Central memory CD4-positive, alpha-beta T cell (primary cell): ENCODE data around the gene DNAJB11.

Experiments
- DNase-seq: peaks from one replicate; pipeline ENCODE4 v3.0.0; 2022

The DNAJB11 gene

DNA sequence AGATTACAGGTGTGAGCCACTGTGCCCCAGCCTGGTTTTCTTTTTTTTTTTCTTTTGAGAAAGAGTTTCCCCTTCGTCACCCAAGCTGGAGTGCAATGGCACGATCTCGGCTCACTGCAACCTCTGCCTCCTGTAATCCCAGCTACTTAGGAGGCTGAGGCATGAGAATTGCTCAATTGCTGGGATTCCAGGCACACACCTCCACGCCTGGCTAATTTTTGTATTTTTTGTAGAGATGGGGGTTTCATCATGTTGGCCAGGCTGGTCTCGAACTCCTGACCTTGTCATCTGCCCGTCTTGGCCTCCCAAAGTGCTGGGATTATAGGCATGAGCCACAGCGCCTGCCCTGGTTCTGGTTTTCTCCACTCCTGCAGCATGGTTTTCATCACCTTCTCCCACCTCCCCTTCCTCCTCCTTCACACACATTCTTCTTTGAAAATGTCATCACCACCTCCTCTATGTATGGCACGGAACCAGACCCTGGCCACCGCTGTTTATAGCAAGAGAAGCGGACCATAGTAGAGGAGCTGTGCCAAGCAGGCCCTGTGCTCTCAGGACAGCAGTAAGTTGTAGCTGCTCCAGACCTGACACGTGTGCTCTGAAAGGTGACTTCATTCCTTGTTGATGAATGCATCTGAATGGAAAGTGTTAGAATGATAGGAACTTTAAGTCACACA is 27.7 kb downstream of the DNAJB11 start:
- DNase-seq: no peak

DNA sequence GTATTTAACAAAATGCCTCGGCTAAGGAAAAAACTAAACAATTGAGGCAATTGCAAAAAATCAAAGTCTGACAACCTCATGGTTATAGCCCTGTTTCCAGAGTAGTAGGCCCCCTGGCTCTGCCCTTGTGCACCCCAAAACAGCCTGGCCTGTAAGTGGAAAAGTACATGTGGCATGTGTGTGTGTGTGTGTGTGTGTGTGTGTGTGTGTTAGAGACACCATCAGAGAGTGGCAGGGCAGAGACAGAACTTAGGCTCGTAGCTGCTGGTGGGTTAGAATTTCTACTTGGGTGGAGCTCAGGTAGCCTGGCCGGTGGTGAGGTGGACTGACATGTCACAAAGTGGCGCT is 28.2 kb downstream of the DNAJB11 start:
- DNase-seq: no peak

DNA sequence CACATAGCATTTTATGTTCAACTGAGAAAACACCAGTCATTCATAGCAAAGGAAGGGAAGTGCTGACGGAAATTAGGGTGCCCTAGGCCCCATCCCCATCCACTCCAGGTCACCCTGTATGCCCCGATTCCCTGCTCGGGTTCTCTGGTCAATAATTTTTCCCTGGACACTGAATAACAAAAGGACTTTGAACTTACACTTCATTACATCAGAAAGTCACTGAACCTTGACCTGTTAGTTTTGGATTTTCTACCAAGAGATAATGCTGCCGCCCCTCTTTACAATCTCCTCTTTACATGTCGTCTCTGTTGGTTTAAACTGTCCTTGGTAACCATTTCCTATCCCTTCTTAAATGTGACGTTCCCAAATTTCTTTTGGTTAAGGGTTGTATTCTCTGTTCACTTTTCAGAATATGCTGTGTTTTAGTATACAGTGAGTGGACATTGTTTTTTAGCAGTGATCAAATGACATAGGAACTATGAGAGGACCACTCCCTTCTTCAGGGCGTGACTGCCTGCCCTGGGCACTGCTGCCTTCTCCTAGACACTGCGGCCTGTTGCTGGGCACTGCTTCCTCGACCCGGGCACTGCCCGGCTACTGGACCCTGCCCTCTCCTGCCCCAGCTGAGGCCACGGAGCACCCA is 28.7 kb downstream of the DNAJB11 start:
- no peak for DNase-seq

DNA sequence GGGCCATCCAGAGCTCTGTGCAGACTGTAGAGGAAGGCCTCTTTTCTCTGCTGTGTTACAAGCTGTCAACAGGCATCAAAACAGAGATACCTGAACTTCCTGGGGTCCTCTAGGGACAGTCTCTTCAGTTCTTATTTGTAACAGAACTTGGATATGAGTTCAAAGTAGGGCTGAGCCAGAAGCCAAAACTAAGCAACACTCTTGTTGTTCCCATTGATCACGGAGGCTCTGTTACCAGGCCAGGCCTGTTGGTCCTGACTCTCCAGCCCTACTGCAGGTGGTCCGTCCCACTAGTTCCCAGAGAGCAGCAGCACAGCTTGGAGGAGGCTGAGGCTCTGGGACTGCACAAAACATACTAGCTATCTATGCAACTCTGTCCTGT is 29.3 kb downstream of the DNAJB11 start:
- no peak for DNase-seq

DNA sequence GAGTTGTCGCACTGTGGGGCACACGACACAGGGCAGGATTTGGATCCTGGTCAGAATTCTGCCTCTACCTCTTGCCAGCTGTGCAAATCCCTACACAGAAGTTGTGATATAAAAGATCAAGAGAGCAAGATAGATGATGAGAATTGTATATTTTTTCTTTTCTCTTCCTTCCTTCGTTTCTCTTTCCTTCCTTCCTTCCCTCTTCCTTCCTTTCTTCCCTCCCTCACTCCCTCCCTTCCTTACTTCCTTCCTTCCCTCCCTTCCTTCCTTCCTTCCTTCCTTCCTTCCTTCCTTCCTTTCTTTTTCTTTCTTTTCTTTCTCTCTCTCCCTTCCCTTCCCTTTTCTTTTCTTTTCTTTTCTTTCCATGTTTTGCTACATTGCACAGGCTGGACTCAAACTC is 30.4 kb downstream of the DNAJB11 start:
- no peak for DNase-seq

DNA sequence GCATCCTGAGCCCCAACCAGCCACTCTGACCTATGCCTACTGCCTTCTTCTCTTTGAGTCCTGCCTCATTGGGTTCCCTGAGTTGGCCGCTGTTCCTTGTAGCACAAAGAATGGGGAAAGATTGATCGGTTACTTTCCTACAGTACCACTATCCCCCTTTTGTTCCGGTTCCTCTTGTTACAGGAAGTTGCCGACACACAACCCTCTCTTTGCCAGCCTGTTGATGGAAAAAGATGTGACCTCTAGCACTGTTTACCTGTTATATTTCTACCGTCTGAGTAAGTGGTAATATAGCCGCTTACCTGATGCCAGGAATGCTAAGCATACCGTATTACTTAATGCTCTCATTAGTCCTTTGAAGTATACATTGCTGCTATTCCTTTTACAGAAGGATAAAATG is 32.6 kb downstream of the DNAJB11 start:
- no peak for DNase-seq

DNA sequence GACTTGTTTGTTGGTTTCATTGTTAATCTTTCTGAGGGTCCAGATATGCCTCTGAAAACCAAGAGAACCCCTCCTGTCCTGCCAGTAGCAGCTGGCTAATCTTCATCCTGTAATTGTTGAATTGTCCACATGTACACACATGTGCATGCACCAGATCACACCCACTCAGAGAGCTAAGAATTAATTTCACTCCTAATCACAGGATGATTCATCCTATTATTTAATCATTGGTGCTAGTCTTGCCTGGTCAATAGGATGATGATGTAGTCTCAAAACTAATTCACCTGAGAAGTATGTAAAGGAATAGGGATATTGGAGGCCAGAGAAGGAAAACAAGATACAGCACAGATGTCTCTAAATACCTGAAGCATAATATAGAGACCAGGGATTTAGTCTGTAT is 34.6 kb downstream of the DNAJB11 start:
- DNase-seq: no peak

DNA sequence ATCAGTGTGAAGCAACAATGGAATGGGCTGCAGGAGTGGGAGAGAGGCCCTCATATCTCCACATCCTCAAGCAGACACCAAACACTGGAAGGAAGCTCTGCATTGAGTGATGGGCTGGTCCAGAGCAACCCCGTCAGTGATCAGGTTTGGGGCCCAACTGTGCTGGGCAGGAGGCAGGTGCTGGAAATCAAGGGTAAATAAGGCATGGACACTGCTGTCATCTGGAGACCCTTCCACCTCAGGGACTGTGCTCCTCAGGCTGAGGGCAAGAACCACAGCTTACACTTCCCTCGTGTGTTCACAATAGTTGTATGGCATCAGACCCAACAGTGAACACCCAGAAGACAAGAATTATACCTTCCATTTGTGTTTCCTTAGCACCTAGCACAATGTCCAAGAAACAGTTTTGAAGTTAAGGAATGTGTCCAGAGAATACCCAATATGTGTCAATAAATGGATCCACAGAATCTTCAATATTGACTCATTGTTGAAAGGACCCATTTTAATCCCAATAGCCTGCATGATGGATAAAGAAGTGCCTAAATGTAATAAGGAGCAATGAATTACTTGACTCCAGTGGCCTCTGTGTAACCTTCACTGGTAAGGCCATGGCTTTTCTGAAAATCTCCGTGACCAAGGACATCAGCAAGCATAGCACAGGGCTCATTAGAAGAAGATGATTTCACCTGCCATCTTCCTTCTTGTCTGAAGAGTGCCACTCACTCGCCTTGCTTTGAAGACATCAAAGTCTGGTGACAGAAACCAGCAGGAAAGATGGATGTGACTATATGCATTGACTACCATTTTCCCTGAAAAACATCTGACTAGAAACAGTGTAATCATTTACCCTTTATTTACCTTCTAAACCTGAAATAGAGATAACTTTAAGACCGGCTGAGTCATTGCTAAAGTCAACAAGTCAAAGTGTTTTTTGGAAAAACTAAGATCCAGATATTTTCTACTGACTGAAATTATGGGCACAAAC is 35.3 kb downstream of the DNAJB11 start:
- DNase-seq: no peak

DNA sequence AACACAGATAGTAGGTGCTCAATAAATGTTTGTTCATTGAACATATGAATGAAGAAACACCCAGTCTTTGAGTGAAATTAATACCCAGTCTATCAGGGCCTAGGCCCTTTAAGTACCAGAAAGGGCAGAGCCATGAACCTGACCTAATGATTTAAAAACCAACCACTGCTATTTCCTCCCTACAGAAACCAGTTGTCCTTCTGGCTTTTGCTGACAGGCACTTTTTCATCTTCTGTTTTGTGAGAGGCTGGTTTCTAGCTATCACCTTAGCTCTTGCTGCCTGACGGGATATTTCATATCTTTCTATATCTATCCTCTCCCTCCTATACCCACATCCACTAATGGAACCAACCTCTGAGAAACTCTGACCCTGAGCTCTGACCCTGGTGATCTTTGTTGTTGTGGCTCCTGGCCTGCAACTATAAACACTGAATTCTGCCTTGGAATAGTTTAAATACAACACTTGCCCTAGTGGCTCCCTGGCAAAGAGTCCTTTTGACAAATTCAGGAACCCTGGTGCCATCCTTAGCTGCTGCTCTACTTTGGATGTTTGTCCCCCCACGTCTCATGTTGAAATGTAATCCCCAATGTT is 38.2 kb downstream of the DNAJB11 start:
- no peak for DNase-seq

DNA sequence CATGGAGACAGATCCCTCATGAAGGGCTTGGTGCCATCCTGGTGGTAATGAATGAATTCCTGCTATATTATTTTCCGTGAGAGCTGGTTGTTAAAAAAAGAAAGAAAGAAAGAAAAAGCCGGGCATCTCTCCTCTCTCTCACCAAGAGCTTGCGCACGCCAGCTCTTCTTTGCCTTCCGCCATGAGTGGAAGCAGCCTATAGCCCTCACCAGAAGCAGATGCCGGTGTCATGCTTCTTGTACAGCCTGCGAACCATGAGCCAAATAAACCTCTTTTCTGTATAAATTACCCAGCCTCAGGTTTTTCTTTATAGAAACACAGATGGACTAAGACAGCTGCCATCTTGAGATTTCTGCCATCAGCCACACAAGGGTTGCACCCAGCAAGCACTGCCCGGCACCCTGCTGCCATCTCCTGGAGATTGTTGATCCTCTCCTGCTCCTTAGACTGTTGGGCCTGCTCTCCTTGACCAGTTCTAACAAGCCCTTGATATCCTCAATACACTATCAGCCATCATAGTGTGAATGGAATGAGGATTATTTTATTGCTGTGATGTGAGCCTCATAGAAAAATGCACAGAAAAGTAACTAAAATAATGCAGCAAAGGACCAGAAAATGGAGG is 38.8 kb downstream of the DNAJB11 start:
- DNase-seq: no peak

DNA sequence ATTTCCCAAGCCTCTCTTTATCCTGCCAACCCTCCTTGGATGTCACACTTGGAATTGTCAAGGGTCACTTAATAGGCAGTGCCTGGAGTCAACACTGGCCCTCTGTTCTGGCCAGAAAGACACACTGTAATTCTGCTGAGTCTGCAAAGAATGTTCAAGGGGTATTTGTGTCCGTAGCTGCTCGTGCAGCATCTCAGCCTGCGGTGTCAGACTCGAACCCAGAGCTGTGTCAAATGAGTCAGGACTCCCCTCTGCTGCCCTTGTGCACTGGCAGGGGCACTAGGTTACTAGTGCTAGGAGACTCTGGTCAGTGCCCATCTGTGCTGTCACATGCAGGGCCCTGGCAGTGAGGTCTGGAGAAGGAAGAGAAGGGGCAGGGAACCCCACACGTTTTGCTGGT is 41.5 kb downstream of the DNAJB11 start:
- DNase-seq: no peak

DNA sequence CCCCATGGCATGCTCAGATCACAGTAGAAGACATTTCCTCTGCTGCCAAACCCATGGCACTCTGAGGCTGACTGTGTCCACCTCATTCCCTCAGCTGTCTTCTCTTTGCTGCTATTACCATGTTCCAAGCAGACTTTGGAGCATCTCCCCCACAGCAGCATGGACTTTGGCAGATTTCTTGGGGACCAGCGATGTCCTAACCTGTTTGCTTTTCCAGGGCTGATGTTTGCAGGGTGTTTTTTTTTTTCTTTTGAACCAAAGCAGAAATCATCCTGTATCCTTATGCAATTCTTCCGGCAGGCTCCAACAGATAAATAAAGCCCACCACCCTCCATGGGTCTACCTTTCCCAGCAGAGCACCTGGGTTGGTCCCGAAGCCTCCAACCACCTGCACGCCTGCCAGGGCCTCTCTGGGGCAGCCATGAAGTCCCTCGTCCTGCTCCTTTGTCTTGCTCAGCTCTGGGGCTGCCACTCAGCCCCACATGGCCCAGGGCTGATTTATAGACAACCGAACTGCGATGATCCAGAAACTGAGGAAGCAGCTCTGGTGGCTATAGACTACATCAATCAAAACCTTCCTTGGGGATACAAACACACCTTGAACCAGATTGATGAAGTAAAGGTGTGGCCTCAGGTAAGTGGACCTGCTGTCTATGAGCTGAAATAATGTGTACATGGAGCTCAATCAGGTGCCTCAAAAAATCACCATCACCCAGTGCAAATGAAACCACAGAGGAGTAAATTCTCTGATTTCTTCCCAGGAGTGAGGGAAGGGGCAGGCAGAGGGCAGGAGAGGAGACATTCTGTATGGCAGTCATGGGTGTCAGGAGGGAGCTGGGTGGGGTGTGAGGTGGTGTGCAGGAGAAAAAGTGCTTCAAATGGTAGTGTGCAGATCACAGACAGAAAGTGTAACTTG is 42.5 kb downstream of the DNAJB11 start, which contains the start of gene AHSG:
Gene AHSG, plus strand, starts transcription at position 340 of the 916 bp plus-strand sequence. Its CDS starts 82 bp downstream, at position 422.
- DNase-seq: no peak

DNA sequence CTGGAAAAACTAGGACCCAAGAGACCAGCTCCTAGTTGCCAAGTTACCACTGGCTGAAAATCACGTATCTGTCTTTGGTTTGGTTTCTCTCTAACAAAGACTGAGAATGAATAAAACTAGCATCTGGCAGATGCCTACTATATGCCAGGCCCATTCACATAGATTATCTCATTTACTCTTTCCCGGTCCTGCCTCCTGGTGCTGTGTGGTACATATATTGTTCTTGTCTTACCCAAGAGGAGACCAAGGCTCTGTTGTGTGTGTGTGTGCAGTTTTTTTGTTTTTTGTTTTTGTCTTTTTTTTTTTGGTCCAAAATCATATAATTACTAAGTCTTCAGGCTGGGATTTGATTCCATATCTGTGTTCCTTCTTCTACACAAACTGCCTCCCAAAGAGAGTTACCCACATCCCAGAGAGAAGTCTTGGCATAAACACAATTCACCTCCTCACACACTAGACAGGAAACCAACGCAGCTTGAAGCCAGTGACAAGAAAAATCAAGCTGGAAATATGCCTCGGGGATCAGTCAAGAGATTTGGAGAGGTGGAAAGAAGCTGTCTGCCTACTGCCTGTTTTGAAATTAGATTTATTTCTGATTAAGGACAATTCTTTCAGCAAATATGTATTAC is 43.2 kb downstream of the DNAJB11 start:
- DNase-seq: no peak

DNA sequence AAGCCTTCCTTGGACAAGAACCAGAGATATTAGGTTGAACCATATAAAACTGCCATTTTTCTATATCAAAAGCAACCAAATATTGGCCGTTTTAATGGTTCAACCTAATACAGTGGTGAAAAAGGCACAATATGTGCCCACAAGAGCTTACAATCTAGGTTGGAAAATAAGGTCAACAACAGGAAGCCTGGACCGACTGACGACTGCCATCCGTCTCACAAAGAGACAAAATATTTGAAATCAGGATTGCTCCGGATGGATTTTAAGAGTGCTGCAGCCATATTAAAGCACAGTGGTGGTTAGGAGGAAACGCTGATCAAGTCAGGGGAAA is 43.7 kb downstream of the DNAJB11 start:
- no peak for DNase-seq

DNA sequence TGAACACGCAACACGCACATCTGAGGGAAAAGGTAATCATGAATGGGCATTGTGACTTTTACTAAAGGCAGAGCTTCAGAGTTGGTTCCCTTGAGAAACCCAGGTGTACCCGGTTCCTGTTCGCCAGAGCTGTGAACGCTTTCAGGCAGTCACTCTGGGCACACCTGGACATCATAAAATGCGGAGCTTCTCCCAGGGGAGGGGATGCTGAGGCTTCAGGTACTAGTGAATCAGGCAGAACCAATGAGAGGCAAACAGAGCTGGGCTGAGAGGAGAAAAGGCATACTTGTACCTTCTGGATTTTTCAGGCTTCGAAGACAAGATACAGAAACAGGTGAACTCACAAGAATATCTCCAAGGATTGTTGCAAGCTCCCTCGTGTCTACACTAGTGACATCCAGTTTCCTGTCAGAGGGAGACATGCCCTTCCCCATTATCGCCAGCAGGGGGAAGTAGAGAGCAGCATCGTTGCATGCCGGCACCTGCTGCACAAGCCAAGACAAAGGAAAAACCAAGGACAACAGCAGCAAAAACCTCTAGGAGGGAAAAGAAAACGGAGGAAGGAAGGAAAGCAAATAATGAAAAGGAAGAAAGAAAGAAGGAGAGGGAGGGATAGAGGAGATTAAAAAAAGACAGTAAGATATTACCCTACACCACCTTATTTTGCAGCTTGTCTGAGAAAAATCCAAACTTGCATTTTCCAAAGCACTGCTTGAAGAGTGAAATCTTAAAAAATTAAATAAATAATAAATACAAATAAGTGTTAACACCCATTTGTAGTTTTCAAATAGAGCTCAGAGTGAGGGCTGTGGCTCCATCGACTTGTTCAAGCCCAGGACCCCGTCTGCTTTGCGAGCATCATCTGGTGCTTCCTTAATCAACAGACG is 44.3 kb downstream of the DNAJB11 start:
- peak; percentile 65 for DNase-seq

DNA sequence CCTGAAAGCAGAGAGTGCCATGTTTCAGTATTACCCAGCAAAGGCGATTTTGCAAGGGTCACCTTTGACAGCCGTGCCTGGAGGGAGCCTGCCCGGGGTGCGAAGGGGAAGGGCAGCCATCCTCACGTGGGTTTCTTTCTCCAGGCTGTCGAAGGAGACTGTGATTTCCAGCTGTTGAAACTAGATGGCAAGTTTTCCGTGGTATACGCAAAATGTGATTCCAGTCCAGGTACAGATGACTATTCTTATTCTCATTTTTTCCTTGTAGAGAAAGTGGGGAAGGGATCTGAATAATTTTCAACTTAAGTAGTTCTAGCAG is 45.7 kb downstream of the DNAJB11 start:
- no peak for DNase-seq

DNA sequence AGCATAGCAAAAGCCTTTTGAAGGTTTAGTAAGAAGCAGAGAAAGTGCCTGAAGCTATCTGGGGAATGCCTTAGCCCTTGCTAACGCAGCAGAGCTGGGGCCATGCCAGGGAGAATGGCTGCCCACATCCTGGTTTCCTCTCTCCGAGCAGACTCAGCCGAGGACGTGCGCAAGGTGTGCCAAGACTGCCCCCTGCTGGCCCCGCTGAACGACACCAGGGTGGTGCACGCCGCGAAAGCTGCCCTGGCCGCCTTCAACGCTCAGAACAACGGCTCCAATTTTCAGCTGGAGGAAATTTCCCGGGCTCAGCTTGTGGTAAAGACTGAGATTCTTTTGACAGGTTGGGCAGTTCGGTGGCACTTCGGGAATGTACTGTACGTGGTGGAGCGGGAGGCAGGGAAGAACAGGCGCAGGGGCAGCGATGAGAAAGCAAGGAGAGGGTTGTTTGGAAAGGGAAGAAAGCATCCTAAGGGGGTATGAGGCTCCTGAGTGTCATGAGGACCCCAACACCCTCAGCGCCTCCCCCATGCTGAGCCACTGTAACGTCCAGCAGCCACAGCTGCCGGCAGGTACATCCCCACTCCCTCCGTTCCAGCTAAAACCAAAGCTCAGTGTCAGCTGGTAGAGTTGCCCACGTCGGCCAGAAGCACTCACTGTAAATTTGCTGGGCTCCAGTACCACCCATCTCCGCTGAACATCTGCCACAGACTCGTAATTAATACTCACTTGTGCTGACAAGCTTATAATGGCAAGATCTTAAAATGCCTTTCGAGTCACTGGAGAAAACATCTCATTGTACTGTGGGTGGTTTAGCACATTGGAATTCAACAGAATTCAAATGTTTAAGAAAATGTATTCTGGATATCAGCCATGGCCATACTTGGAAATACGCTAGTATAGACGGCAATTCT is 46.8 kb downstream of the DNAJB11 start:
- peak; percentile 82 for DNase-seq

DNA sequence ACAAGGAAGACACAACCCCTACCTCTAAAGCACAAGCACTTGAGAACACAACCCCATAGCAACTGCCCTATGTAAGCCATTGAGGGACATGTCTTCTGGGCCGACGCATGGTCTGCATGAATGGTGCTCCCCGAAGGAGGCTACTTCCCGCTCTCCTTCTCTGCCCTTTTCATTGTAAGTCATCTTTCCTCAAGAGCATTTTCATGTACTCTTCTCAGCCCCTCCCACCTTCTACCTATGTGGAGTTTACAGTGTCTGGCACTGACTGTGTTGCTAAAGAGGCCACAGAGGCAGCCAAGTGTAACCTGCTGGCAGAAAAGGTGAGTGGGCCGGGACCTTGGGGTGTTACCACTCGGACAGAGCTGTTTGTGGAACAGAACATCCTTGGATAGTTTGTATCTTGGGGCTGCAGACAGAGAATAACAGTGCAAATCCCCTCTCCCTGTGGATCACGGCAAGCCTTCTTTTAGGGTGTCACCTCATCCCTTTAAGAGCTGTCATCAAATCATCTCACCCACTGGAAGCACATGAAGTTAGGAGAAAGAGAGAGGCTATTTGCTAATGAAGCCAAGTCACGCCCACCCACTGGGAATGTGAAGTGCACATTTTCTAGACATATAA is 47.9 kb downstream of the DNAJB11 start:
- no peak for DNase-seq

DNA sequence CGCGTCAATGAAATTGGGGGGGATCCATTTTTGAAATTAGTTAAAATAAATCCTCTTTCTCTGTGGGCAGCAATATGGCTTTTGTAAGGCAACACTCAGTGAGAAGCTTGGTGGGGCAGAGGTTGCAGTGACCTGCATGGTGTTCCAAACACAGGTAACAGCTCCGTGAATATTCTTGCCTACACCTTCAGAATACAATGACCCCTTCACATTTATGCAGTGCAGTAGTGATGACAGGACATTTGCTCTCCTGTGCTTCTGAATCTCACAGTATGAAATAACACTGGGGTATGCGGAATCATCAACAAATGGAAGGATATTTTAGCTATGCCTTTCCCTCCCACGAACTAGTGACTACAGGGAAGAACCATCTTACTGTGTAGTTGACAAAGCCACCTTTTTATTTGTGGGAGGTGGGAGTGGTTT is 49.3 kb downstream of the DNAJB11 start:
- DNase-seq: no peak
